Psoas muscle (tissue), 8 donors: ENCODE data around the gene SIK3. TPM values are rescaled to one million over a fixed set of nuclear protein-coding genes. Genes with fewer than 3 reads are reported as not detected.

Experiments used
- ATAC-seq, 4 donors: fragments of 200-7000 bp; cut with Tn5 transposase; one replicate each; pipeline ENCODE4 v1.9.1; 2020; ENCODE audit warnings: moderate library complexity in 3 of 4, mild to moderate bottlenecking in 2 of 4
- DNase-seq, 2 donors: peaks; one replicate each; pipeline ENCODE4 v3.0.0-alpha.2; 2020
- H3K27ac ChIP-seq: fragments of 200-600 bp; one replicate; pipeline ENCODE4 v1.8.0; 2022
- H3K27me3 ChIP-seq, 3 donors: fragments of 200-600 bp in 1 of 3; one replicate each; pipeline versions ENCODE4 v1.6.1 to v1.8.0; 2013 to 2022; ENCODE audit warnings: low read length in 2 of 3, mild to moderate bottlenecking in 2 of 3, moderate library complexity in 1 of 3; ENCODE audit not compliant: insufficient read depth in 3 of 3
- H3K36me3 ChIP-seq, 2 donors: fragments of 200-600 bp in 1 of 2; one replicate each; pipeline versions ENCODE4 v1.6.1 to v1.8.0; 2013 to 2022; ENCODE audit warnings: low read depth in 1 of 2, mild to moderate bottlenecking in 1 of 2, moderate library complexity in 1 of 2; ENCODE audit not compliant: insufficient read depth in 1 of 2
- H3K4me1 ChIP-seq: fragments of 200-600 bp; one replicate; pipeline ENCODE4 v1.8.0; 2022
- H3K4me3 ChIP-seq: fragments of 200-600 bp; one replicate; pipeline ENCODE4 v1.8.0; 2022; ENCODE audit warnings: mild to moderate bottlenecking
- H3K9me3 ChIP-seq: fragments of 200-600 bp; one replicate; pipeline ENCODE4 v1.8.0; 2022
- WGBS, 3 donors: extraction: QIAGEN DNeasy Blood & Tissue Kit; methylation state at CpG; one replicate each; pipeline versions ENCODE4 v1.1.6 to v1.1.7; 2013; 5-methylcytosine and 5-hydroxymethylcytosine counted together
- intact Hi-C, 2 donors: fragments of 100-400 bp; cut with DNase I; formaldehyde crosslinking; loops; one replicate each; pipeline versions ENCODE4 v1.11.0 to v1.14.2; 2022
- polyA plus RNA-seq, 3 donors: library from polyadenylated mRNA; stranded (reverse); fragments of 200-250 nt; gene quantifications; one replicate each; pipeline ENCODE4 v1.2.3, GENCODE V29; 2013
- total RNA-seq, 4 donors: library from RNA; stranded (reverse); fragmentation: NEBNext Ultra II Directional in 2 of 4; extraction: Animal tissue kit (Norgen Biotek cat#: 25700) in 2 of 4; gene quantifications; one replicate each; pipeline versions ENCODE4 v1.2.1 to v1.2.4, GENCODE V29; 2021 to 2023
- TF ChIP-seq, protein P1 (sequence below): fragments of 200-600 bp; IDR thresholded peaks from one replicate; pipeline ENCODE4 v1.8.0; 2022; ENCODE audit warnings: antibody characterized with exemption
- donor health status: healthy with polysubstance abuse.
- donor health status: DM: no; HTN: no; CAD: no; lungs with moderate emphysema.
- donor health status: Bipolar disorder and iron deficiency.
- donor health status: healthy.
- donor health status: DM: yes; HTN: yes; CAD: no.
- donor health status: DM: no; HTN: no; CAD: no.
- donor health status: DM: no; HTN: no; CAD: no.
- donor health status: DM: yes; HTN: yes; CAD: no.

Gene SIK3
- total and polyA plus RNA-seq, 7 donors = 16.3 to 47.4 (median 39.8) TPM

DNA sequence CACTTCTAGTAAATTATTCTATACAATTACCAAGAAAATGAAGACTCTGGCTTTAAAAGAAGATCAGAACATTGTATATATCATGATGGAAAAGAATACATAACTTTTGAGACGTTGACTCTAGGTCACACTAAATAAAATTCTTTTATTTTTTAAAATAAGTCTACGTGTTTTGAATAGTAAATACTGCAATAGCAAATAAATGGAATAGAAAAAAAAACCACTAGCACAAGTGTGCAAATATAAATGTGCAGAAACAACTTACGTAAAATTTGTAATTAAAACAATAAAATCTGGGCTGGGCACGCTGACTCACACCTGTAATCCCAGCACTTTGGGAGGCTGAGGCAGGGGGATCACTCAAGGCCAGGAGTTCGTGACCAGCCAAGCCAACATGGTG, 17.9 kb downstream of the SIK3 start:
- WGBS, 3 donors = 96 to 98% (median 97%) methylated on average over 5 of the region's 5 CpGs
- peaks cover 50% of the 10 kb centered on the region for H3K4me1 ChIP-seq
- H3K27me3 ChIP-seq = no peaks in the 10 kb centered on the region
- ATAC-seq (no peak), DNase-seq (no peak)
- no peak overlapping the region for H3K4me3 ChIP-seq
- intact Hi-C loops = no loop called here
- H3K36me3 ChIP-seq = no peaks in the 10 kb centered on the region
- no peaks in the 10 kb centered on the region for H3K9me3 ChIP-seq
- no peak overlapping the region for H3K27ac ChIP-seq
- TF ChIP-seq, protein P1, sequence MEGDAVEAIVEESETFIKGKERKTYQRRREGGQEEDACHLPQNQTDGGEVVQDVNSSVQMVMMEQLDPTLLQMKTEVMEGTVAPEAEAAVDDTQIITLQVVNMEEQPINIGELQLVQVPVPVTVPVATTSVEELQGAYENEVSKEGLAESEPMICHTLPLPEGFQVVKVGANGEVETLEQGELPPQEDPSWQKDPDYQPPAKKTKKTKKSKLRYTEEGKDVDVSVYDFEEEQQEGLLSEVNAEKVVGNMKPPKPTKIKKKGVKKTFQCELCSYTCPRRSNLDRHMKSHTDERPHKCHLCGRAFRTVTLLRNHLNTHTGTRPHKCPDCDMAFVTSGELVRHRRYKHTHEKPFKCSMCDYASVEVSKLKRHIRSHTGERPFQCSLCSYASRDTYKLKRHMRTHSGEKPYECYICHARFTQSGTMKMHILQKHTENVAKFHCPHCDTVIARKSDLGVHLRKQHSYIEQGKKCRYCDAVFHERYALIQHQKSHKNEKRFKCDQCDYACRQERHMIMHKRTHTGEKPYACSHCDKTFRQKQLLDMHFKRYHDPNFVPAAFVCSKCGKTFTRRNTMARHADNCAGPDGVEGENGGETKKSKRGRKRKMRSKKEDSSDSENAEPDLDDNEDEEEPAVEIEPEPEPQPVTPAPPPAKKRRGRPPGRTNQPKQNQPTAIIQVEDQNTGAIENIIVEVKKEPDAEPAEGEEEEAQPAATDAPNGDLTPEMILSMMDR = no peak

DNA sequence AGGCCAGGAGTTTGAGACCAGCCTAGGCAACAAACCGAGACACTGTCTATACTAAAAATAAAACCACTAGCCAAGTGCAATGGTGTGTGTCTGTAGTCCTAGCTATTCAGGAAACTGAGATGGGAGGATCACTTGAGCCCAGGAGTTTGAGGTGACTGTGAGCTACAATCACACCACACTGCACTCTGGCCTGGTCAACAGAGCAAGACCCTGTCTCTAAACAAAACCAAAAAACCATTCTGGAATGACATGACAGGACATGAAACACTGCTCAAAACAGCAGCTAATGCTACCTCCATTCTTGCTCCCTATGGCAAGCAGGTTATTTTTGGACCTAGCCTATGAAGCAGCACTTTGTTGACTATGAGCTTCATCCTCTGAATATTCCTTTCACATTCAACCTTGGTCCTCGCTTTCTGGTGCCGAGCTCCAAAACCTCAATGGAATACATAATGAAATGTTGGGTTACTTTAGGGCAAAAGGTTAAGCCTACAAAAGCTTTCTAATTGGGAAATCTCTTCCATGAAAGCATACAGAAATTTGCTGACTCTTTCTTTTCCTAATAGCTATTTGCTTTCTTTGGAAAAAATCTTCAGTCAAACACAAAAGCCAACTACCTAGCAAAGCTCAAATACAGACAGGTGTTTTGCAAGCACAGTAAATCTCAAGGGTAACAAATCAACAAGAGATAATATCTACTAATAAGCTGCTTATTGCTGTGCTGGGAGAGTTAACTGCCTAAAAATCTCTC, 21.1 kb downstream of the SIK3 start:
- Histone ChIP-seq H3K4me1 (peaks cover 53% of the 10 kb centered on the region), H3K4me3 (peak overlapping the region; percentile 42), H3K9me3 (no peaks in the 10 kb centered on the region), H3K27me3 (no peaks in the 10 kb centered on the region), H3K36me3 (no peaks in the 10 kb centered on the region), H3K27ac (peak overlapping the region; percentile 85)
- ATAC-seq (peak; percentile 37 to 87 (median 80)), DNase-seq (no peak)
- WGBS, 3 donors = 20 to 35% (median 30%) methylated on average over 3 of the region's 3 CpGs
- intact Hi-C loops = no loop called here
- TF ChIP-seq, protein P1 = no peak

DNA sequence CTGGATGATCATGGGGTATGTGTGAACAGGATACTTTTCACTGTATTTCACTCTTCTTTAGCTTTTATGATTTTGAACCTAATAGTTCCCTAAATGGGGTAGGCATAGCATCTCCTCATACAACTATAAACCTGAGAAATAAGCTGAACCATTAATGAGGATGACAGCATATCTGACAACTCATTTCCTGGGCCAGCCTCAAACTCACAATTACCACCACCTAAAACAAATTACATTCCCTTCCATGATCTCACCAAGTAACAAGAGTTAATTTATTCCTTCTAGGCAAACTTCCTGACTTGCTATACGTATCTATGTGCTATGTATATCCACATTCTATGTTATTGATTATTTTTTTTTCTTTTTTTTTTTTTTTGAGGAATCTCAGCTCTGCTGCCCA, 23.0 kb downstream of the SIK3 start:
- no peaks in the 10 kb centered on the region for H3K36me3 ChIP-seq
- H3K27me3 ChIP-seq = no peaks in the 10 kb centered on the region
- intact Hi-C loops = no loop called here
- no peak overlapping the region for H3K27ac ChIP-seq
- no peak overlapping the region for H3K4me3 ChIP-seq
- H3K9me3 ChIP-seq = no peaks in the 10 kb centered on the region
- TF ChIP-seq, protein P1 = no peak
- 78 to 94% (median 87%) methylated on average over 1 of the region's 1 CpG for WGBS, 3 donors
- DNase-seq (no peak), ATAC-seq (no peak)
- peaks cover 68% of the 10 kb centered on the region for H3K4me1 ChIP-seq

DNA sequence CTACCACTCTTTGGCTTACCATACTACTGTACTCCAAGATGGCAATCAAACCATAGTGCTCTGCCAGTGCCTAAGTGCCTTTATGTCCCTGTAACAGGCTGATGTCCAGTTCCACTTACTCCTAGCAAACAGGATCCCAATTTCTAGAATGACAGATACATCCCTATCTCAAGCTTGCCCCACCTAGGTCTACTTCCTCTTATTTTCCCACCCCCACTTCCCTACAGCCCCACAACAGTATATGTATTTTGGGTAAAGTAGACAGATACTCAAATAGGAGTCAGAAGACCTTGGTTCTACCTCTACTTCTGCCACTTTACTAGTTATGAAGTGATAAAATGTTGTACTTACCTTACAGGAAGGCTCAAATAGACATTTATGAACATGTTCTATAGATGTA, 24.1 kb downstream of the SIK3 start:
- no peak for DNase-seq
- Histone ChIP-seq H3K27ac (peak overlapping the region; percentile 79), H3K36me3 (no peaks in the 10 kb centered on the region), H3K9me3 (no peaks in the 10 kb centered on the region), H3K4me3 (no peak overlapping the region), H3K4me1 (peaks cover 66% of the 10 kb centered on the region), H3K27me3 (no peaks in the 10 kb centered on the region)
- intact Hi-C loops = no loop called here
- ATAC-seq = peak in 1 of 4 donors; percentile 18
- TF ChIP-seq, protein P1 = no peak

DNA sequence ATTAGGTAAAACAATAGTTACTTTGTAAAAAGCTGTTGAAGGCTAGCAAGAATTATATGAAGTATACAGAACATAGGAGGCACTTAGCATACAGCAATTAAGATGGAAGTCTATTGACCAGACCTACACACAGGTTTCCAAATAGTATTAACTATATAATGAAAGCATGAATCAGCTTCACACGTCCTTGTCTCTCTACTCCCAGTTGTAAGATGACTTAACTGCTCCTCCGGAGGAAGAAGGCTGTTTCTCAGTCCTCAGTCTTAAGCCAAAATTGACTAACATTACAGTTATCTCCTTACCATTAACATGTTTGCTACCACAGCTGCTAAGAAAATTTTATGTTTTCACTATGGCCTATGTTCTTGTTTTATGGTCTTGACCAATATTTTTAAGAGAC, 24.7 kb downstream of the SIK3 start:
- intact Hi-C loops = no loop called here
- H3K36me3 ChIP-seq = no peaks in the 10 kb centered on the region
- H3K9me3 ChIP-seq = no peaks in the 10 kb centered on the region
- H3K27me3 ChIP-seq = no peaks in the 10 kb centered on the region
- H3K4me3 ChIP-seq = no peak overlapping the region
- ATAC-seq = no peak
- WGBS, 3 donors = 20 to 39% (median 39%) methylated on average over 2 of the region's 2 CpGs
- TF ChIP-seq, protein P1 = no peak
- no peak for DNase-seq
- peak overlapping the region; percentile 79 for H3K27ac ChIP-seq
- H3K4me1 ChIP-seq = peaks cover 63% of the 10 kb centered on the region
